ENCODE data around the gene GP1BB.

Gene GP1BB

DNA sequence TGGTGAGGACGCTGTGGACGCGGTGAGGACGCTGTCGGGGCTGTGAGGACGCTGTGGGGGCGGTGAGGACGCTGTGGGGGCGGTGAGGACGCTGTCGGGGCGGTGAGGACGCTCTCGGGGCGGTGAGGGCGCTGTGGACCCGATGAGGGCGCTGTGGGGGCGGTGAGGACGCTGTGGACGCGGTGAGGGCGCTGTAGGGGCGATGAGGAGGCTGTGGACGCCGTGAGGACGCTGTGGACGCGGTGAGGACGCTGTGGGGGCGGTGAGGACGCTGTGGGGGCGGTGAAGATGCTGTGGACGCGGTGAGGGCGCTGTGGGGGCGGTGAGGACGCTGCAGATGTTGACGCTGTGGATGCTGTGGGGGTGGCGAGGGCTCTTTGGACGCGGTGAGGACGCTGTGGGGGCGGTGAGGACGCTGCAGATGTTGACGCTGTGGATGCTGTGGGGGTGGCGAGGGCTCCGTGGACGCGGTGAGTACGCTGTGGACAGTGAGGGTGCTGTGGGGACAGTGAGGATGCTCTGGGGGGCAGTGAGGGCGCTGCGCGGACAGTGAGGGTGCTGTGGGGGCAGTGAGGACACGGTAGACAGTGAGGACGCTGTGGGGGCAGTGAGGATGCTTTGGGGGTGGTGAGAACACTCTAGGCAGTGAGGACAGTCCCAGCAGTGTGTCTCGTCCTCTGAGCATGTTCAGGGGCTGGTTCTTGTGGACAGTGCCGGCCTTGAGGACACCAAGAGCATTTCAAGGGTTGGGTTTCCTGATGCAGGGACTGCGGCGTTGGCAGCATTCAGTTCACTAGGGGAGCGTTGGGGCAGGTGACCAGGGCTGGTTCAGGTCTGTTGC, 4.2 kb downstream of the GP1BB start:
- no peak for DNase-seq

GRCh38 chr22:19728271-19728670, 4.9 kb downstream of the GP1BB start:
- DNase-seq: no peak

DNA sequence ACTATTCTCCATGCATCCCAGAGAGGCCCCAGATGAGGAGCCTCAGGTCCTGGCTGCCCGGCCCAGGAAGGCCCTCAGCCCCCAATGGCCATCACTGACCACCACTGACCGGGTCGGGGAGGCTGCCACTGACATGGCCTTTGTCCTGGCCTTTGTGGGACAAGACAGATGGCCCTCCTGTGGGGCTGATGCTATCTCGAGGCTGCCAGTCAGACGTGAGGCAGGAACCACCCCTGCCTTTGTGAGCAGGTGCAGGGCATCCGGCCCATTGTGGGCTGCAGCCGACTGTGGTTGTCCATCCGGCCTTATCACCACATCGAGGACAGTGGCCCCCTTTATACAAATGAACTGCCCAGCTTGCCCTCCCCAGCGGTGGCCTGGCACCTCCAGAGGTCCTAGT, 5.5 kb downstream of the GP1BB start:
- no peak for DNase-seq

GRCh38 chr22:19729507-19729906, 6.2 kb downstream of the GP1BB start:
- DNase-seq: no peak

GRCh38 chr22:19730198-19730597, 6.9 kb downstream of the GP1BB start:
- DNase-seq: no peak

DNA sequence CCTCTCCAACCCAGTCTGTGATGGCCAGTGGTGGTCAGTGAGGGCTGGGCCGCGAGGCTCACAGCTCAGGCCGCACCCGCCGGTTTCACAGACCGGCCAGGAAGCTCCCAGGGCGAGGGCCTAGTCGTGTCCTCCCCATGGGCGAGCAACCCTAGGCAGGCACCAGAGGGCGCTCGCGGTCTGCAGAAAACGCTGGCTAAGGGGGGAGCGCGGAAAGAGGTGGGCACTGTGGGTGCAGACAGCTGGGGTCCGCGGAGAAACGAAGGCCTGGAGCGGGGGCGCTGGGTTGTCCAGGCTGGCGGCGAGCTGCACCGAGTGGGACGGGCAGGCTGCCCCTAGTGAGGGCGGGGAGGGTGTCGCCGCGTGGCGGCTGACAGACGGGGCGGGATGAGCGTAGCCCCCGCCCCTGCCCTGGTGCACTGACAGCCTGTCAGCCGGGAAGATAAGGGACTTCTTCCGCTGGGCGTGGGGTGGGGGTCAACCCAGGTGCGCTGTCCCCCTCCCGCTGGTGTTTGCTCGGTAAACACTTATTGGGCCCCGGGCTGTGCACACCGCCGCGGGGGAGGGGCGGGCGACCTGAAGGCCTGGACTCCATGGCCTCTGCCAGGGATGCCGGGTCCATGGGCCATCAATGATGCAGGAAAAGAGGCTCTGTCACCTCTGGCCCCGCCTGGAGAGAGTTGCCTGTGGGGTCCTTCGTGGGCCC, 7.5 kb downstream of the GP1BB start:
- peak; percentile 88 for DNase-seq

DNA sequence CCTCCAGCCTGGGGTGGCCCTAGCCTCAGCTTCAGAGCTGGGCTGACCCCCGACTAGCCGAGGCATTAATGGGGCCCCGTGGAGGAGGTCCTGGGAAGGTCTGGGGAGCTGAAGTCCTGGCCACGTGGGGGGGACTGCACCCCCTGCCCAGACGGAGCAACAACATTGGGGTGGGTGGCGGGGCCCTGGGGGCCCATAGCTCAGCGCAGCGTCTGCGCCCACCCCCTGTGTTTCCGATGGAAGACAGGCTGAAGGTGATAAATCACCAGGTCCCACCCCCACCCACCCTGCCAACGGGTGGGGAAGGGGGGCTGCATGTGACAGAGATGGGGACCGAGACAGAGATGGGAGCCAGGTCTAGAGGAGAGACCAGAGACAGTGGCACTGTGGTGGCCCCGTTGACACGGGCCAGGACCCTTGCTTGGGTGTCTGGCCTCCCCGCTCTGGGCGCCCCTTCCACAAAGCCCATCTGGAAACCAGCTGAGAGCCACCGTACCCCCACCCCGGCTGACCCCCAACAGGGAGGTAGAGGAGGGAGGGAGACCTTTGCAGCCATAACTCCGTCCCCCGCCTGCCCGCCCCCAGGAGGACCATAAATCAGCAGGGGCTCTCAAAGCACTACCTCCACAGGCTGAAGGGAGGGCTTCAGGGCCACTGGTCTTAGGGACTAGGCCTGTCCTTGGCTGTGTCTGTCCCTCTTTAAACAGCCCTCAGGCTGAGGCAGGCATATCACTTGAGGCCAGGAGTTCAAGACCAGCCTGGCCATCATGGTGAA, 8.2 kb downstream of the GP1BB start:
- DNase-seq: no peak

- DNase-seq: no peak
These were observed 9.2 kb downstream of the GP1BB start for GRCh38 chr22:19732403-19733113.

- DNase-seq: no peak
These were observed 10.4 kb downstream of the GP1BB start for GRCh38 chr22:19733755-19734154.

DNA sequence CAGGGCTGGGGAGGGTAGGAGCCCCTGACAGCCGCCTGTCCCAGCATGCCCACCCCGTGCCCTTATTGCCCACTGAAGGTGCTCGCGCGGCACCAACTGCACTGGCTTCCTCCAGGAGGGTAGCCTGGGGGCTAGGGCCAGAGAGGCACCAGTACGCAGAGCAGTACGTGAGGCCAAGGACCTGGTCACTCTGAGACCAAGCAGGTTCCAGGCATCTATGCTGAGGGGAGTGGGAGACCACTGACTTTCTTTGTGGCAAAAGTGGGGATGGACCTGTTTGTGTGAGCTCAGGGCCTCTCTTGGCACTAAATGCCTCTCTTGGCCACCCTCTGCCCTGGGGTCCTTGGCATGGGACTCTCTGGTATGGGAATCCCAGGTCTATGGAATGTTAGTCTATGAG, 10.8 kb downstream of the GP1BB start:
- no peak for DNase-seq

- DNase-seq: no peak
These were observed 11.6 kb downstream of the GP1BB start for GRCh38 chr22:19734837-19735382.

GRCh38 chr22:19735665-19736510, 12.5 kb downstream of the GP1BB start:
- no peak for DNase-seq

DNA sequence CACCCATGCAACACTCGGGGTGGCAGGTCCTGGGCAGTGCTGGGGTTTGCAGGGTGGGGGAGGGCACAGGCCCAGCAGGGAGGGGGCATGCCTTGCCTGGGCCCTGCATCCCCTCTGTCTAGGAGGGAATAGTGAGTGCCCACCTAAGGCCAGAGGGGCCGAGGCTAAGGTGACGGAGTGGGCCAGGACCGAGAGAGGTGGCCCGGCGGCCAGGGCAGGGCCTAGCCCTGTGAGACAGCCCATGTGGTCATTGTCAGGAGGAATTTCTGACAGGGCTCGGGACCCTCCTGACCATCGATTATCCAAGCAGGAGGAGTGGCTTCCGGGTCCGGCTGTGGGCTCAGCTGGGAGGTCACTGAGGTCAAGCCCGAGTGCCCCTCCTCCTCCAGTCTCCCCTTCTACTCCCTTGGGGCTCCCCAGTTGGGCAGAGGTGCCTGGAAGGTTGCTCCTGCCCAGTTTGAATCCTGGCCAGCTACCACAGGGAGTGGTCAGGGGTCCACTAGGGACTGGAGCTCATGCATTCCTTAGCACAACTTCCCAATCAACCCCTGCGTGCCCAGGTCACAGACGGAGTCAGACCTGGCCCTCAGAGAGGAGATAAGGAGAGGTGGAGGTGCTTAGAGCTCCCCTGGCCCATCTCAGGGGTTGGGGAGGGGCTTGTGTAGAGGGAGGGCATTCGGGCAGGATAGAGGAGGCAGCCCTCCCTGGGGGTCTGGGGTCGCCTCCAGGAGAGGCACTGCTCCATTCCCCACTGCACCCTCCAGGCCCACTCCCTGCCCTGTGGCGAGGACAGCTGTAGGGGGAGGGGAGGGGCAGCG, 14.7 kb downstream of the GP1BB start:
- DNase-seq: no peak

DNA sequence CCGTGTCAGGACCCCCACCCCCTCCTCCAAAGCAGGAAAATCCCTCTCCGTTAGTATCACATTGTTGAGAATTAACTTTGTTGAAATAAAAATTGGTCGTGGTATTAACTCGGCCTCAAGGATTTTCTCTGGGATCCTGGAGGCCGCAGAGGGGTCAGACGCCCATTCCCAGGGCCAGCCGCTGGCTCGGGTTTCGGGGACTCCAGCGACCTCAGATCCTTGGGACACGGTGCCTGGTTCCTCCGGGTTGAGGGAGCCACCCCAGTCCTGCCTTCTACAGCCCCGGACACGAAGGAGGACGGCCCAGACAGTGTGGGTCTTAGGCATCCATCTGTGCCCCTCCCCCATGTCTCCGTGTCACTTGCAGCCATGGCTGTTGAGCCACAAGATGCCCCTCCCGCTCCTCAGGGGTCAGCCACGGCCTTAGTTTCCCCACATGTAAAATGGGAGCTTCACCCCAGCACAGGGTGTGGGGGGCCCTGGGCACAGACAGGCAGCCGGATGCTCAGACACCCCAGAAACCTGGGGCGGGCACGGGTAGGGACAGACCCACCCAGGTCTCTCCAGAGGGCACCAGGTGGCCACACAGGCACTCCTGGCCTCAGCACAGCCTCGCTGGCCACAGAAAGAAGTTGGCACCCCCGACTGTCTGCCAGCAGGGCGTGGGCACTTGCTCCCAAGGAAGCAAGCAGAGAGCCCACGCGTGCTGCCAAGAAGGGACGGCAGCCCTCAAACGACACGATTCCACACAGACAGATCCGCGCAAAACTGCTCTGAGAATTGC, 15.5 kb downstream of the GP1BB start:
- DNase-seq: no peak

DNA sequence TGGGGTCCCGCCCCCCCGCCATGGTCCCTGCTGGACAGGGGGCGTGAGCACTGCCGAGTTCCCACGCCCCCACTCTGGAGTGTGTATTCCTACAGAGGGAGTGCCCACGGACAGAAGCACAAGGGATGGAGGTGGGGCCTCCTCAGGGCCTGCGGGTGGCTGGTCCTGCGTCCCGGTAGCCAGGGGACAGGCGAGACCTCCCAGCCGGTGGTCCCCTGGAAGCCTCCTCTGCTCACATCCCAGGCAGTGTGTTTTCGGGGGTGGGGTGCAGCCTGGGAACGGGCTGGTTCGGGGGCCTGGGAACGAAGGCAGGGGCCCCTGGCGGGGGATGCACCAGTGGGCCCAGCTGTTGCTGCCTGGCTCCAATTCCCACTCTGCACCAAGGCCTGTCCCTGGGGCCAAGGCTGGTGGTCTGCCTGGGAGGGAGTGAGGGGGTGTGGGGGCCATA, 16.1 kb downstream of the GP1BB start:
- no peak for DNase-seq

DNA sequence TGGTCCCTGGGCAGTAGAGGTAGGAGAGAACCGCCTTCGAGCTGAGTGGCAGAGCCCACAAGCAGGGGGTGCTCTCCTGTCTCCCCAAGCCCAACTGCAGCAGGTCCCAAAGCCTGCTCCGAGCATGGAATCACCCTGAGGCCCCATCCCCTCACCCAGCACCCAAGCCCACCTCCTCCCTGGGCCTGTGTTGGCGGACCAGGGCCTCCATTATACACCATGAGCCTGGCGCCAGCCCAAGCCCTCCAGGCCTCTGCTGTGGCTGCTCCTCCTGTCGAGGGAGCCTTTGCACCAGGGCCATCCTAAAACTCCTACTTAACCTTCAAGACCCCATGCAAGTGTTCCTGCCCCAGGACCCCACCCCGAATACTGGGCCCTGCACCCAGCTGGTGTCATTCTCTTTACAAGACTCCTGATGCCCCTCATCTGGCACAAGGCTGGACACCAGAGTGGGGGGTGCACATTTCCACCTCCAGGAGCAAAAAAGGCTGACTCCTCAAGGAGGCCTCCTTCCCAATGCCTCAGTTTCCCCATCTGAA, 16.6 kb downstream of the GP1BB start:
- no peak for DNase-seq

- DNase-seq: no peak
These were observed 17.2 kb downstream of the GP1BB start for GRCh38 chr22:19740586-19740985.

GRCh38 chr22:19741053-19741452, 17.7 kb downstream of the GP1BB start:
- DNase-seq: no peak
